Thyroid gland (tissue), 4 donors: ENCODE data around the gene SYDE2.

Experiments used
- POLR2A ChIP-seq, 2 donors: fragments of 450-650 bp; IDR thresholded peaks; one replicate each; pipeline ENCODE4 v1.6.1; 2017; ENCODE audit warnings: antibody characterized with exemption in 2 of 2, mild to moderate bottlenecking in 2 of 2, moderate library complexity in 1 of 2
- TF ChIP-seq, protein P1 (sequence below), 6 experiments: fragments of 200-600 bp in 3 of 6; fragments of 450-650 bp in 3 of 6; sonication (generic) in 3 of 6; IDR thresholded peaks; one replicate each; pipeline ENCODE4 v1.5.1; 2016 to 2019; ENCODE audit warnings: antibody characterized with exemption in 6 of 6, mild to moderate bottlenecking in 2 of 6, inconsistent platforms in 1 of 6, moderate library complexity in 1 of 6

DNA sequence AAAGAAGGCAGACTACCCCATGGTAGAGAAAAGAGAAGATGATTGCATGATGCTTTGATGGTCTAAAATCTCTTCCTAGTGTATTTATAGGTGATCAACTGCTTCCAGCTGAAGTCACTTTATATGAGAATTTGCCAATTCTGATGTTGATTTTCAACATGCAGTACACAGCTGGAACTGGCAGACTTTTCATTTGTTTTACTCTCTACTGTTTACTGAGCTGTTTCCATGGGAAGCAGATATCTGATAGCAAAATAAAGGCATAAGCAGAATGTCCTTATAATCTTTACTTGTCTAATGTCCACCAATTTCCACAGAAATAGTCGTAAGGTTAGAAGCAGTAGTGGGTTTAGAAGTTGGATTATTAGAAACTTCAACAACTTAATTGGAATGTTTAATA lies 74.9 kb downstream of the SYDE2 start:
- TF ChIP-seq, protein P1, sequence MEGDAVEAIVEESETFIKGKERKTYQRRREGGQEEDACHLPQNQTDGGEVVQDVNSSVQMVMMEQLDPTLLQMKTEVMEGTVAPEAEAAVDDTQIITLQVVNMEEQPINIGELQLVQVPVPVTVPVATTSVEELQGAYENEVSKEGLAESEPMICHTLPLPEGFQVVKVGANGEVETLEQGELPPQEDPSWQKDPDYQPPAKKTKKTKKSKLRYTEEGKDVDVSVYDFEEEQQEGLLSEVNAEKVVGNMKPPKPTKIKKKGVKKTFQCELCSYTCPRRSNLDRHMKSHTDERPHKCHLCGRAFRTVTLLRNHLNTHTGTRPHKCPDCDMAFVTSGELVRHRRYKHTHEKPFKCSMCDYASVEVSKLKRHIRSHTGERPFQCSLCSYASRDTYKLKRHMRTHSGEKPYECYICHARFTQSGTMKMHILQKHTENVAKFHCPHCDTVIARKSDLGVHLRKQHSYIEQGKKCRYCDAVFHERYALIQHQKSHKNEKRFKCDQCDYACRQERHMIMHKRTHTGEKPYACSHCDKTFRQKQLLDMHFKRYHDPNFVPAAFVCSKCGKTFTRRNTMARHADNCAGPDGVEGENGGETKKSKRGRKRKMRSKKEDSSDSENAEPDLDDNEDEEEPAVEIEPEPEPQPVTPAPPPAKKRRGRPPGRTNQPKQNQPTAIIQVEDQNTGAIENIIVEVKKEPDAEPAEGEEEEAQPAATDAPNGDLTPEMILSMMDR (IDR thresholded peaks at IDR 0.05): no peak
- no peak for TF ChIP-seq POLR2A (IDR thresholded peaks at IDR 0.05)
